ENCODE results near the gene SCD5.

- TF ChIP-seq CTCF (IDR thresholded peaks at IDR 0.05) (no peak), POLR2A (IDR thresholded peaks at IDR 0.05) (no peak)
Measured at GRCh38 chr4:82792912-82793649, 5.5 kb downstream of the SCD5 start.

Data from sigmoid colon (tissue), 3 donors.